Measurements from ENCODE around the gene NEK5.

The NEK5 gene

DNA sequence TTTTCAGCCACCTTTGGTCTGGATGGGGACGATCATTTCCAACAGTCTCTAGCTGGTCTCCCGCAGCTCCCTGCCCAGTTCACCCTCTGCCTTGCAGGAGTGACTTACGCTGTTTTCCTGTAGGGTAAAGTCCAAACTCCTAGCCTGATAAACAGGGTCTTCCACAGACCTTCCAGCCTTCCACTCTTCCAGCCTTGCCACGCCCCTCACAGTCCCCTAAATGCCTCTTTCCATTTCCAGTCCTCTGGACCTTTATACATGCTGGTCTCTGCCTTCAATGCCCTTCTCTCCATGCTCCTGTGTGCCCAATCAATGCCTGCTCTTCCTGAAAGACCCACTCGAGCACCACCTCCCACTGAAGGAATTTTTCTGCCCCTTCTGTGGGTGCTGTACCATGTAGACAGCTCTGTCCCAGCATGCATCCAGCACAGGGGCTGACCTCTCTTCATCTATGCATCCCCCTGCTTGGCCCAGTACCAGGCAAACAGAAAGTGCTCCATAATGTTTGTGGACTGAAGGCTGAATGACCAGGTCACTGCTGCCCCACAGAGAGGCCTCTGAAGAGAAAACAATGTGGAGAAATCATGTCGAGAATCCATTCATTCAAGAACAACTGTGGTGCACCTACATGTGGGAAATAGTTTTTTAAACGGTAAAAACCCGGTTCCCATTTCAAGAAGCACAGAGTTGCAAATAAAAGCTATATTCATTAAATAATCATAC, 122.2 kb downstream of the NEK5 start:
- no peak for DNase-seq

DNA sequence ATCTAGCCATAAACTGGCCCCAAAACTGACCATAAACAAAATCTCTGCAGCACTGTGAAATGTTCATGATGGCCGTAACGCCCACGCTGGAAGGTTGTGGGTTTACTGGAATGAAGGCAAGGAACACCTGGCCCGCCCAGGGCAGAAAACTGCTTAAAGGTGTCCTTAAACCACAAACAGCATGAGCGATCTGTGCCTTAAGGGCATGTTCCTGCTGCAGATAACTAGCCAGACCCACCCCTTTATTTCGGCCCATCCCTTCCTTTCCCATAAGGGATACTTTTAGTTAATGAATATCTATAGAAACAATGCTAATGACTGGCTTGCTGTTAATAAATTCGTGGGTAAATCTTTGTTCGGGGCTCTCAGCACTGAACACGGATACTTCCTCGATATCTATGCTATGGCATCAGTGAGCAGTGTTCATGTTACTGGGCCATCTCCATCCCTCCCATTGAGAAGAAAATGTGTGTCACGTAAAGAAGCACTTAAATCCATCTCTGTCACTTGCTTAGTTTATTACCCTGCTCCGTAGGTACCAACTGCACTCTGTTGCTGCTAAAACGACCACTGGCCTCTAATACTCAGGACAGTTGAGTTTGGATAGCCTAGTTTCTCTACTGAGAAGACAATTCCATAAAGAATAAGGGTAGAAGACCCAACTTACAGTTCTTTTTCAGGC, 122.9 kb downstream of the NEK5 start:
- no peak for DNase-seq

DNA sequence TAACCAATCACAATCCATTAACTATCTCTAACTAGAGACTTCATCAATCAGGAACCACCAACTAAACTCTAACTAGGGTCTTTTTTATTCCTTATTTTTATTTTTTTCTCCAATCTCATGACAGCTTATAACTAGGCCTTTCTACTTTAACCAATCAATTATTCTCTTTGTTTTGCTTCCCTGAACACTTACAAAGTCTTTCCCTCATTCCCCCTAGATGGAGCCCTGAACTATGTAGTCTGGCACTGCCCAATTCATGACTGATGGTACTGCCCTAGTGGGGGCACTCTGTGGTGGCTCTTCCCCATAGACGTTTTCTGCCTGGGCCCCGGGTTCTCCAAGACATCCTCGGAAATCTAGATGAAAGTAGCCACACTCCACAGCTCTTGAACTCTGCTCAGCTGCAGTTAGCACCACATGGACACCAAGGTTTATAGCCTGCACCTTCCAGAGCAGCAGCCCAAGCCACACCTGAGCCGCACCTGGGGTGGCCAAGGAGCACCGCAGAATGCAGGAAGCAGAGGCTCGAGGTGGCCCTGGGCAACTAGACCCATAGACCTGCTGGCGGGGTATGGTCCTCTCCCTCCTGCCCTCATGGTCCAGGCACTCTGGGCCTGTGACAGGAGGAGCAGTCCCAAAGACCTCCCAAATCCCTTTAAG, 124.2 kb downstream of the NEK5 start:
- DNase-seq, result no peak

DNA sequence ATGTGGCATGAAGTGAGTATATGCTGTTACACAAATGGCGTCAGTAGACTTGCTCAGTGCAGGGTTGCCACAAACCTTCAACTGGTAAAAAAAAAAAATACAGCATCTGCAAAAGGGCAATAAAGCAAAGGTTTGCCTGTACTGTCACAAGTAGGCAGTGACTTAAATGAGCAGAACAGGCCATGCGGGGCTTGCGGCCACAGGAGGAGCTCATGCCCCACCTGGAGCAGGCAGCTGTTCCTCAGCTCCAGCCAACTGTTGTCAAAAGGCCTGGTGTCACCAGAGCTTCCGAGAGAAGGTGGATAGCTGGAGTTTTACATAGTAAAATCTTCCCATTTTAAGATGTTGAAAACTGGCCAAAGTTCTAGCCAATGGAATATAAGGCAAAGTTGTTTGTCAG, 125.3 kb downstream of the NEK5 start:
- no peak for DNase-seq

DNA sequence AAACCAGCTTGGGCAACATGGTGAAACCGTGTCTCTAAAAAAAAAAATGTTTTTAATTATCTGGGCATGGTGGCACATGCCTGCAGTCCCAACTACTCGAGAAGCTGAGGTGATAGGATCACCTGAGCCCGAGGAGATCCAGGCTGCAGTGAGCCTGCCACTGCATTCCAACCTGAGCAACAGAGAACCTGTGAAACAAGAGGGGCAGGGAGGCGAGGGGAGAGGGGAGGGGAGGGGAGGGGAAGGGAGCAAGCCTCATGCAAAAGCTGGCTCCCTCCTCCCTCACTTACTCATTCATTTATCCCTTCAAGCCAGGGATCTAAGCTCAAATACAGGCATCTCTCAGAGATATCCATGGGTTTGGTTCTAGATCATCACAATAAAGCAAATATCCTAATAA, 126.5 kb downstream of the NEK5 start:
- DNase-seq, result no peak

DNA sequence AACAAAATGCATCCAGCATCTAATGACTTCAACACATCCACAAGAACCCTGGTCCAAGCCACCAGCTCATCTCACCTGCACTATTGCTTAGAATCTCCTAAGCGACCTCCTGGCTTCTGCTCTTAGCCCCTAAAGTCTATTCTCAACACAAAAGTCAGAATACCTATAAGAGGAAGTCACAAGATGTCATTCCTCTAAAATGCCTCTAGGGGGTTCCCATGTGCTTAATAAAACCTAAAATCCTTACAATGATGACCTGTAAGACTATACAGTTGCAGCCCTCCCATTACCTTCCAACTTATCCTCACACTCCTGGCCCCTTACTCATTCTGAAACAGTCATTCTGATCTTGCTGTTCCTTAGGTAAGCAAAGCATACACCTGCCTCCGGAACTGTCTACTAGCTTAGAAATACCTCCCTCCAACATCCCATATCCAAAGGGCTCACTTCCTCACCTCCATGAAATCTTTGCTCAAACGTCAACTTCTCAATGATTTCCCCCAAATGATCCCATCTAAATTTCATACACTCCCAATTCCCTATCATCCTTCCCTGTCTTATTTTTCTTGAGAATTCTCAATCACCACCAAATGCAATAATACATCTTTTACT, 127.6 kb downstream of the NEK5 start:
- peak in 4 of 6 experiments; percentile 1 to 35 (median 24) for DNase-seq

DNA sequence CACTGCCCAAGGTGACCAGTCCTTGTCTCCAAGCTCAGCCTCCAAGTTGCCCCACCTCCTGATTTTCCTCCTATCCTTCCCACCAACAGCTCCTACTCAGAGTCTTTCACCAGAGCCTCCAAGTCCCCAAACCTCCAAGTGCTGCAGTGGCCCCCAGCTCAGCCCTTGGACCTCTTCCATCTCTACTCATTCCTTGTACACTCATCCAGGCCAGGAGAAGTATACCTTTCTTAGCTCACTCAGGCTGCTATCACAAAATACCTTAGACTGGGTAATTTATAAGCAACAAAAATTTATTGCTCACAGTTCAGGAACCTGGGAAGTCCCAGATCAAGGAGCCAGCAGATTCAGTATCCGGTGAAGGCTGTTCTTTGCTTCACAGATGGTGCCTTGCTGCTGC, 129.0 kb downstream of the NEK5 start:
- DNase-seq, result no peak

DNA sequence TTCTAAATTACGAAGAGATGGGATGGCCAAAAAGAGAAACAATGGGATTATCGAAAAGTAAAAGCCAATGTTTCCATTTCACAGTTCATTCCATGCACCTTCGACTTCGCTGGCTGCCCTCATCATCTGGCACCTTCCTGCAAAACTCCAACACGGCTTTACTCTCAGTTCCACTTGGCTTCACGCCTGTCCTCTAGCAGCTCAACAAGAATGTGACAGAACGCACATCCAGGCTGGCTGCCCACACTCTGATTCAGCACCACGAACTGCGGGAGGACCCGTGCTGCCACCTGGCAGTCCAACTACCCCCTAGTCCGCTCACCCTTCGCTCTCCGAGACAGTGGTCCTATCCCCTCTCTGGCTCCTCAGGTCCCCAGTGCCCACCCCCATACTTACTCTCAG, 129.4 kb downstream of the NEK5 start:
- DNase-seq, result no peak

DNA sequence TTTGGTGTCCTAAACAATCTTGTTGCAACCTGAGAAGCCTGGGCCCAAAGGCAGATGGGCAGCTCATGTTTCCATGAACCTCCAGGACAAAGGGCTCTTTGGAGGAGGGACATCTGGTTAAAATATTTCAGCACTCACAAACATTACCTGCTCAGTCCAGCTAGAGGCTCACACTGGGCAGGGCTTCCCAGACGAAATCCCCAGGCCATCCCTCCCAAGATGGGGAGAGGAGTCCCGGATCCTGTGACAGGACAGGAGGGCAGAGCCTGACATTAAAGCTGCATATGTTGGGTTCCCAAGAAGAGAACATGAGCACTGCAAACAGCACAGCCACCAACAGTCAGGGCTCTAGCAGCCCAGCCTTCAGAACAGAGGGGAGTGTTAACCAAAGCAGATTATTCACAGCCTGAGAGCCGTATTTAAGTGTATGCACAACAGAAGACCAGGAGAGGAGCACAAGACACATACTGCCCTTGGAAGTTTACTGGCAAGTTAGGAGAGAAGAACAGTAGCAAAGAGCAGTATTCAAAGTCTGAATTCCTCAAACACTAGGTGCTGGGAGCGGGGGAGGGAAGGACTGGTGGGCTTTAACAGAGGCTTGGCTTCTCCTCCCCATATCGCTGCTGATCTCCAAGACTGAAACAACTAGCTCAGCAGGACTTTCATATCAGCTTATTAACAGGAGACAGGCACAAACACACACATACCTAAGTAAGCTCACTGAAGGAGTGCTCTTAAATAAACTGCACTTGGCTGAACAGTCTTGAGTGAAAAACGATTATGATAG, 130.0 kb downstream of the NEK5 start:
- DNase-seq, result no peak

DNA sequence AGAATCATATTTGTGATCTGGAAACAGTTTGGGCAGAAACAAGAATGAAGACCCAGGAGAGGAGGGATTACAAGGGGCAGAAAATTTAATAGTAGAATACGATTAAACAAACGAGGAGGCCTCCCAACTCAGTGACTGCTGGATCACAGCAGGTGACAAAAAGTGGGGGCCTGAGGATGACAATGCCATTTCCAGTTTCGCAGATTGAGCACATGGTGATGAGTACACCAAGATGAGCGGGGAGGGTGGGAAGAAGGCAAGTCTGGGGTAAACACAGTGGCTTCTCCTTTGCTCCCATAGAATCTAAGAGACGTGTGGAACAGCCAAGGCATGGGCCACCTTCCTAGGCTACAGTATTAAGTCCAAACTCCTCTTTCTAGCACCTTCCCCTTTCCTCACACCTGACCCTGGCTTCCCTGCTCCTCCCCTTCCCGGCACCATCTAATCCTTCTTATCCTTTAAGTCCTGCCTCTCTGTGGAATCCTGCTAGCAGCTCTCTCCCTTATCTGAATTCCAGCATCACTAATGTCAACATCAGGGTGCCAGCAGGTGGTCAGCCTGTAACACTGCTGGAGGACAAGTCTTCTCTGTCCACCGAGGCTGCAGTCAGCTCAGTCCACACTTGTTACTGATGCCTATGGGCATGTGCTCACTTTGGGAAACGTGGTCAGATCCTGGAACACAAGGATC, 131.1 kb downstream of the NEK5 start:
- no peak for DNase-seq

DNA sequence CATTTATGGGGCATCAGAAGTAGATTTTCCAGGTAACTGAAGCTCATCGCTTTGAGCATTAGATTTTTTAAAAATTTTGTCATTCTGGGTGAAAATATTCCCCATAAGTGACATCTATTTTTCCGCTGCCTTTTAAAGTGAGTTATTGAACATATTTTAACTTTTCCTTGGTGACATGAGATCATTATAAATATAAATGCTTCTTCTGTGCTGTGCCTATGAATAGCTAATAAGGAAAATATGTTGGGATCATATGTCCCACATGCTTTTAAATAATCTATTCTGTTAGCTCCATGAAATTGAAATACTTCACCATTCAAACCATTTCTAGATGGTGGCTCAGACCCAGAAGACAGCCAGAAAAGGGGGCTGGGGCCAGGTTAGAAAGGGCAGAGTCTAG, 131.7 kb downstream of the NEK5 start:
- no peak for DNase-seq

DNA sequence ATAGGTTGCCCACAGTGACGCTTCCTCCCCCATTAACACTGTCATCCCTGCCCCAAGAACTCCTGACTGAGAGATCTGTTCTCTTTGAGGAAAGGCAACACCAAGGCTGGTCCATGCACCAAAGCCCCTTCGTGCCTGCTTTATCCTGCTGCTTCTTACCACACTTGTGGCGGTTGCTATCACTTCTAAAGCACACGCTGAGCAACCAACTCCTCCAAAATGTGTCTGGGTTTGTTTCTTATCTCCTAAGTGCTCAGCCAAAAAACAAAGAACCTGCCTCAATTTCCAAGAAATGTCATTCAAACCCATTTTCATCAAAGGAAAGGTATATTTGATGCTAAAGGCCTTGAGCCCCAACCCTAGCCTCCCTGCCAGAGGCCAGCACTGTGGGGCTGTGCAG, 132.2 kb downstream of the NEK5 start:
- DNase-seq, result no peak

DNA sequence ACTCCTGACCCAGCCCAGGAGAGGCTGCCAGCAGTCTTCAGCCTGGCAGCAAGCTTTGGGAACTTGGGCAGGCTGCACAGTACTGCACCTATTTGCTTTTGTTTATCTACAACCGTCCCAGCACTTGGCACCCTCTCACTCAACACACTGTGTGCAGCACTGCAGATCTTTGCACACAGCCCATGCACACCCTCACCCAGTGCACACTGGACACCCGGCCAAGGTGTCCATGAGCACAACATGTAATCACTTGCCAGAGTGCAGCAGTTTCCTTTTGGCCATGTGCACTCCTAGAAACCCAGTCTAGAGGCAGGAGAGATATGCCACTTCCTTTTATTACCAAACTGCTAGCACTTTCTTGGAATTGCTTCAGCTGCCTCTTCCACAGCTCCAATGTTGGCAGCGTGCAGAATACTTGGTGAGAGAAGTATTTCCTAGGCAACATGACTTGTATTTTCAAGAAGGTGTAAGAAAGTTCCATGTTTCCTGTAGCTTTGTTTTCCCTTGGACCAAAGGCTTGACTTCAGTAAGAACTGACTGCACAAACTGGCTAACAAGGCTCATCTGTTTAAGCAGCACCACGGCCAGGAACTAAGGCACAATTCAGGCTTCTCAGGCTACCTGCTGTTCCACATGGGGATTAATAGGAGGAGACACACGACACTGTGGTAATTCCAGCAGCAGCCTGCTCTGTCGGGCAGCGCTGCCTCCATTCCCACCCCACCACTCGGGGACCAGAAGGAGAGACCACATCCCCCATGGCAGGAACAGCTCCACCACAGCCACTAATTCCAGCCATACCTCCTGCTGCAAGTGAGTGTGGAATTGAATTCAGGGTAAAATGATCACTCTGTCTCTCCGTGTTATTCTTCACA, 133.0 kb downstream of the NEK5 start:
- DNase-seq, result no peak

DNA sequence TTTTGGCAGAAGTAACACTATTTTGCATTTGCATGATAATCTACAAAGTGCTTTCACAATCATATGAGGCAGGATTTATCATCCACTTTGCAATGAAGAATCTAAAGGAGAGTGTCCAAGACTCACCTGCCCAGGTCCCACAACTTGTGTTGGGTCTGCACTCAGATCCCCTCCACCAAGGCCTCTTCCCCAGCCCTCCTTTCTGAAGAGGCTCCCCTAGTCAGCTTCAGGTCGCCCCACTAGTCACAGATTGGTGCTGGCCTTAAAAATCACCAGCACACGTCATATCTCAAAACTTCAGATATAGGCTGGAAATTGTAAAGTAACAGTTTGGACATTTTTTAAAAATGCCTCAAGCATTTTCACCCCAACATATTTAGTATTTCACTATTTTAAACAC, 135.2 kb downstream of the NEK5 start:
- no peak for DNase-seq

DNA sequence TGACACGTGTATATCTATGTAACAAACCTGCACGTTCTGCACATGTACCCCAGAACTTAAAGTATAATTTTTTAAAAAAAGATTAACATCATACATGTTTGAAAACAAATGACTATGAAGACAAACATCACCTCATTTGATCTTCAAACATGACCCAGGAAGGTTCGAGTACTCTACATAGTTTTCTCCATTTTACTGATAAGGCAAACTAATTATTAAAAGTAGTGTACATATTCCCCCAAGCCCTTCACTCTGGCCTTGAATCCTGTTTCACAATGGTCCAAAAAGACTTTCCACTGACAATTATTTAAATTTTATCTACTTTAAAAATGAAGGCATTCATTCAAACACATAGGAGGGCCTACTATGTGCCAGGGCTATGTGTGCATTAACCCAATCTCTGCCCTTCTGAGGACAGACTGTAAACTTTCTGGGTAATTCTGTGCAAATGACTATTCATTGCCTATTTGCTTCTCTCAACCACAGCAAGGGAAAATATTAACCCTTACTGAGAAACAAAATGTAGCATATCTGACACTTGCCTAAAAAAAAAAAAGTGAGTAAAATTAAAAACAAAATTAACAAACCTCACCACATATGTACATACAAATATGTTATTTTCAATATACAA, 139.8 kb downstream of the NEK5 start:
- DNase-seq, result no peak
